Osteocyte (in vitro differentiated cells): ENCODE results near the gene SEM1. TPM values are rescaled to one million over a fixed set of nuclear protein-coding genes. Genes with fewer than 3 reads are reported as not detected.
A peak's percentile ranks its signal among the peaks of the same experiment; 100 is the strongest.
"Not testable (repeated sequence)": the region's sequence is repeated elsewhere in the genome, so short reads cannot be mapped to it uniquely, and the experiment has no call there.

Source experiments
- DNase-seq: peaks from one replicate; pipeline ENCODE4 v3.0.0; 2021; ENCODE audit warnings: mixed read lengths; ENCODE audit not compliant: unreplicated experiment; ENCODE audit errors: extremely low spot score
- H3K27ac Mint-ChIP-seq: one replicate; pipeline ENCODE4 v1.8.0; 2021; ENCODE audit warnings: mild to moderate bottlenecking, mixed read lengths; ENCODE audit not compliant: unreplicated experiment
- H3K27me3 Mint-ChIP-seq: one replicate; pipeline ENCODE4 v1.8.0; 2021; ENCODE audit warnings: mixed read lengths; ENCODE audit not compliant: unreplicated experiment
- H3K36me3 Mint-ChIP-seq: one replicate; pipeline ENCODE4 v1.8.0; 2021; ENCODE audit warnings: mixed read lengths; ENCODE audit not compliant: unreplicated experiment
- H3K4me1 Mint-ChIP-seq: one replicate; pipeline ENCODE4 v1.8.0; 2021; ENCODE audit warnings: mixed read lengths; ENCODE audit not compliant: unreplicated experiment
- H3K4me3 Mint-ChIP-seq: one replicate; pipeline ENCODE4 v1.8.0; 2021; ENCODE audit warnings: mild to moderate bottlenecking, moderate library complexity, mixed read lengths; ENCODE audit not compliant: unreplicated experiment
- H3K9me3 Mint-ChIP-seq: one replicate; pipeline ENCODE4 v1.8.0; 2021; ENCODE audit warnings: mixed read lengths; ENCODE audit not compliant: unreplicated experiment
- total RNA-seq: library from RNA; stranded (reverse); gene quantifications from 2 replicates; pipeline ENCODE4 v1.2.1, GENCODE V29; 2021
- TF ChIP-seq, protein P1 (sequence below): fragments of 200-600 bp; sonication (generic); IDR thresholded peaks from 2 replicates; pipeline ENCODE4 v1.5.0; 2021; ENCODE audit warnings: antibody characterized with exemption, mild to moderate bottlenecking, moderate library complexity

The SEM1 gene
- total RNA-seq, 1 donor from 2014 or later: 46.5 TPM

DNA sequence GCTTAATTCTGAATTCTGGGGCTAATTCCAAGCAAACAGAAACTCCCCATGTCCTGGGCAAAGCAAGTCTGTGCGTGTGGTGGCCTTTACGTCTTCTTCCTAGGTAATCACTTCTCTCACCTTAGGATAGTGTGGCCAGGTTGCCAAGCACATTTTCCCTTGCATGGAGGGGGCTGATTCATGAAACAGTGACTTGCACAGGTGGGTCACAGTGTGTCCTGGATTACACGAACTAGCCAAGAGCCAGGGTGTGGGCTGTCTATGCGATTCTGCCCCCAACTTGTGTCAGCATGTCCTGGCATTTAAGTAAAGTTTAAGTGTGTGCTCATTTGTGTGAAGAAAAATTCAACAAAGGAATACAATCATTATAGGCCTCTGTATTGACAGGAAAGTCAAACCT lies 18.5 kb upstream of the SEM1 start:
- TF ChIP-seq, protein P1, sequence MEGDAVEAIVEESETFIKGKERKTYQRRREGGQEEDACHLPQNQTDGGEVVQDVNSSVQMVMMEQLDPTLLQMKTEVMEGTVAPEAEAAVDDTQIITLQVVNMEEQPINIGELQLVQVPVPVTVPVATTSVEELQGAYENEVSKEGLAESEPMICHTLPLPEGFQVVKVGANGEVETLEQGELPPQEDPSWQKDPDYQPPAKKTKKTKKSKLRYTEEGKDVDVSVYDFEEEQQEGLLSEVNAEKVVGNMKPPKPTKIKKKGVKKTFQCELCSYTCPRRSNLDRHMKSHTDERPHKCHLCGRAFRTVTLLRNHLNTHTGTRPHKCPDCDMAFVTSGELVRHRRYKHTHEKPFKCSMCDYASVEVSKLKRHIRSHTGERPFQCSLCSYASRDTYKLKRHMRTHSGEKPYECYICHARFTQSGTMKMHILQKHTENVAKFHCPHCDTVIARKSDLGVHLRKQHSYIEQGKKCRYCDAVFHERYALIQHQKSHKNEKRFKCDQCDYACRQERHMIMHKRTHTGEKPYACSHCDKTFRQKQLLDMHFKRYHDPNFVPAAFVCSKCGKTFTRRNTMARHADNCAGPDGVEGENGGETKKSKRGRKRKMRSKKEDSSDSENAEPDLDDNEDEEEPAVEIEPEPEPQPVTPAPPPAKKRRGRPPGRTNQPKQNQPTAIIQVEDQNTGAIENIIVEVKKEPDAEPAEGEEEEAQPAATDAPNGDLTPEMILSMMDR: no peak
- no peak for DNase-seq
- H3K9me3 Mint-ChIP-seq: no peaks in the 10 kb centered on the region

DNA sequence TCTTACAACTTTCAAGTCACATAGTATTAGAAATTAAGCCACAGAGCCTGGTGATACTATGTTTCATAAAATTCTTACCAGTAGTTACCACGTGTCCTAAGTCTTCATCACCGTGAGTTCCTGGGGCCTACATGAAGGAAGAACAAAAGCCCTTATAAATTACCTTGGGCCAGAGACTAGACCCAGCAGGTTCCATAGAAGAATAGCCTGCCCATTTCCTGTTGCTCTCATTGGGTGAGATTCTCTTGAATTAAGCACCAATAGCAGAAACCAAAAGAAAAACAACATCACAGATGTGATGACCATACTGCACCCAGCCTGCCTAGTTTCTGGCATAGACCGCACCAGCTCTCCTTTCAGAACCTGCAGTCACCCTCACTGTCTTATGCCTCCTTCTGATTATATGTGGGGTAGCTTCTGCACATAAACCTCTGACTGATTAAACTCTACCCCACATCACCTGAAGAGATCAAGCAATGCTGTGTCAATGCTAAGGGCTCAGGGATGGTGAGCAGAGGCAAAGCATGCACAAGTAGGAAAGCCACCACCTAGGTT lies 18.0 kb upstream of the SEM1 start:
- no peaks in the 10 kb centered on the region for H3K9me3 Mint-ChIP-seq
- no peaks in the 10 kb centered on the region for H3K36me3 Mint-ChIP-seq
- DNase-seq: no peak
- H3K27ac Mint-ChIP-seq: no peak overlapping the region
- no peaks in the 10 kb centered on the region for H3K4me1 Mint-ChIP-seq
- H3K27me3 Mint-ChIP-seq: peaks cover 13% of the 10 kb centered on the region
- H3K4me3 Mint-ChIP-seq: no peak overlapping the region
- TF ChIP-seq, protein P1: no peak

More for the DNA sequence above, 18.5 kb upstream of the SEM1 start:
- no peak overlapping the region for H3K27ac Mint-ChIP-seq
- H3K4me1 Mint-ChIP-seq: no peaks in the 10 kb centered on the region
- H3K4me3 Mint-ChIP-seq: no peak overlapping the region
- H3K27me3 Mint-ChIP-seq: peaks cover 13% of the 10 kb centered on the region
- no peaks in the 10 kb centered on the region for H3K36me3 Mint-ChIP-seq

DNA sequence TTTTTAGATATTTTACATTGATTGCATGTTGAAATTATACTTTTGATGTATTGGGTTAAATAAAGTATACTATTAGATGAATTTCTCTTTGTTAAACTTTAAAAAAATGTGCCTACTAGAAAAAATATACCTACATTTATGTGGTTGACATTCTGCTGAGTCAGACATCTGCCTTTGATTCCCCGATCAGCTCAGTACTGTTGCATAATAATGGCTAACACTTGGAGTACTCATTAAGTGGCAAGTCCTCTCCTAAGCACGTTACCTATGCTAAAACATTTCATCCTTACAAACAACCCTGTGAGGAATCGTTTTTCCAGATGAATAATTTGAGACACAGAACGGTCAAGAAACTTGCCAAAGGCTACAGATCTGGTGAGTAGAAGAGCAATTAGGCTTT lies 14.0 kb upstream of the SEM1 start:
- Mint-ChIP-seq H3K4me3 (no peak overlapping the region), H3K9me3 (no peaks in the 10 kb centered on the region), H3K36me3 (no peaks in the 10 kb centered on the region), H3K4me1 (peaks cover 13% of the 10 kb centered on the region), H3K27ac (no peak overlapping the region), H3K27me3 (peaks cover 20% of the 10 kb centered on the region)
- TF ChIP-seq, protein P1: no peak
- no peak for DNase-seq

DNA sequence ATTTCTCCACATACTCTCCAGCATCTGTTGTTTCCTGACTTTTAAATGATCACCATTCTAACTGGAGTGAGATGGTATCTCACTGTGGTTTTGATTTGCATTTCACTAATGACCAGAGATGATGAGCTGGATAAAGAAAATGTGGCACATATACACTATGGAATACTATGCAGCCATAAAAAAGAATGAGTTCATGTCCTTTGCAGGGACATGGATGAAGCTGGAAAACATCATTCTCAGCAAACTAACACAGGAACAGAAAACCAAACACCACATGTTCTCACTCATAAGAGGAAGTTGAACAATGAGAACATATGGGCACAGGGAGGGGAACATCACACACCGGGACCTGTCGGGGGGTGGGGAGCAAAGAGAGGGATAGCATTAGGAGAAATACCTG lies 13.3 kb upstream of the SEM1 start:
- not testable (repeated sequence) for DNase-seq, H3K27ac Mint-ChIP-seq, H3K9me3 Mint-ChIP-seq, H3K36me3 Mint-ChIP-seq, H3K4me3 Mint-ChIP-seq
- Mint-ChIP-seq H3K4me1 (peaks cover 13% of the 10 kb centered on the region), H3K27me3 (peaks cover 20% of the 10 kb centered on the region)

DNA sequence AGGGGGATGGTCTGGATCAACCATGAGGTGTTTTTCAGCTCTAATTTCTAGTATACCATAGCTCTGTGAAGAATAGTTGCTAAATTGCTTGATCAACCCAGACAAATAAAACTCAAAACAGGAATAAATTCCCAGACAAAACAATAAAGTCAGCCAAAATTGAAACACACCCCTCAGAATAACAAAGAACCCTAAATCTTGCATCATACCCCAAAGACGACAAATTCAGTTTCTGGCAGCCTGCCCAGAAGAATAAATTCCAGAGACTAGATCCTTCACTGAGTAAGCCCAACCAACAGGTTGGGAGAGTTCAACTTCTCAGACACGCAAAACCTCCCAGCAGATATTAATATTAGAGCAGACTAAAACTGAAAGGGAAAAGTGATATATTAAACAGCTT lies 11.2 kb upstream of the SEM1 start:
- Mint-ChIP-seq H3K27me3 (peaks cover 36% of the 10 kb centered on the region), H3K36me3 (no peaks in the 10 kb centered on the region), H3K4me1 (peaks cover 13% of the 10 kb centered on the region)

More for the DNA sequence above, 11.2 kb upstream of the SEM1 start:
- DNase-seq: no peak
- Mint-ChIP-seq H3K27ac (peak overlapping the region; percentile 6), H3K9me3 (no peaks in the 10 kb centered on the region), H3K4me3 (no peak overlapping the region)
- TF ChIP-seq, protein P1: no peak
